GM23338 (cell line): ENCODE data around the gene FAM81B. TPM values are rescaled to one million over a fixed set of nuclear protein-coding genes. Genes with fewer than 3 reads are reported as not detected.

Experiments
- ATAC-seq: fragments of 200-7000 bp; cut with Tn5 transposase; 3 replicates; pipeline ENCODE4 v1.9.1; 2020
- DNase-seq: peaks from one replicate; pipeline ENCODE4 v3.0.0-alpha.2; 2015; ENCODE audit warnings: low spot score
- H2AFZ ChIP-seq: fragments of 200-600 bp; sonication (generic); 2 replicates; pipeline ENCODE4 v1.8.0; 2016; ENCODE audit warnings: antibody characterized with exemption, mild to moderate bottlenecking, moderate library complexity
- H3F3A ChIP-seq: fragments of 200-600 bp; sonication (generic); replicated peaks from 2 replicates; pipeline ENCODE4 v1.8.0; 2017; ENCODE audit warnings: antibody characterized with exemption, mixed run types, low read depth
- H3K27ac ChIP-seq: fragments of 200-600 bp; sonication (generic); 2 replicates; pipeline ENCODE4 v1.6.1; 2016; ENCODE audit warnings: low read depth
- H3K27me3 ChIP-seq: fragments of 200-600 bp; sonication (generic); 2 replicates; pipeline ENCODE4 v1.8.0; 2016; ENCODE audit warnings: mild to moderate bottlenecking, mixed run types, moderate library complexity; ENCODE audit not compliant: insufficient read depth
- H3K36me3 ChIP-seq: fragments of 200-600 bp; sonication (generic); 2 replicates; pipeline ENCODE4 v1.8.0; 2016; ENCODE audit warnings: mild to moderate bottlenecking; ENCODE audit not compliant: insufficient read depth
- H3K4me1 ChIP-seq: fragments of 200-600 bp; sonication (generic); 2 replicates; pipeline ENCODE4 v1.8.0; 2016; ENCODE audit warnings: mild to moderate bottlenecking, moderate library complexity; ENCODE audit not compliant: insufficient read depth
- H3K4me2 ChIP-seq: fragments of 200-600 bp; sonication (generic); 2 replicates; pipeline ENCODE4 v1.7.1; 2017; ENCODE audit warnings: mixed run types
- H3K4me3 ChIP-seq: fragments of 200-600 bp; sonication (generic); 2 replicates; pipeline ENCODE4 v1.6.1; 2016; ENCODE audit warnings: mixed run types
- H3K79me2 ChIP-seq: fragments of 200-600 bp; sonication (generic); replicated peaks from 2 replicates; pipeline ENCODE4 v1.8.0; 2017; ENCODE audit warnings: mild to moderate bottlenecking; ENCODE audit not compliant: insufficient read depth
- H3K9me2 ChIP-seq: fragments of 200-600 bp; sonication (generic); 2 replicates; pipeline ENCODE4 v1.8.0; 2017; ENCODE audit not compliant: insufficient read depth
- H4K20me1 ChIP-seq: fragments of 200-600 bp; sonication (generic); replicated peaks from 2 replicates; pipeline ENCODE4 v1.8.0; 2017; ENCODE audit warnings: mild to moderate bottlenecking; ENCODE audit not compliant: insufficient read depth
- H3K27ac Mint-ChIP-seq: 2 replicates; pipeline ENCODE4 v1.8.0; 2020; ENCODE audit warnings: inconsistent platforms, mild to moderate bottlenecking, moderate library complexity, mixed read lengths
- H3K27me3 Mint-ChIP-seq: 3 replicates; pipeline ENCODE4 v1.8.0; 2022; ENCODE audit warnings: low read depth, mild to moderate bottlenecking, moderate library complexity, mixed read lengths, inconsistent platforms; ENCODE audit not compliant: insufficient read depth, poor library complexity
- H3K36me3 Mint-ChIP-seq: 3 replicates; pipeline ENCODE4 v1.8.0; 2021; ENCODE audit warnings: low read depth, mild to moderate bottlenecking, inconsistent platforms, moderate library complexity, mixed read lengths
- H3K4me1 Mint-ChIP-seq: 3 replicates; pipeline ENCODE4 v1.8.0; 2020; ENCODE audit warnings: mild to moderate bottlenecking, inconsistent platforms, mixed read lengths
- H3K4me3 Mint-ChIP-seq: 3 replicates; pipeline ENCODE4 v1.8.0; 2021; ENCODE audit warnings: moderate library complexity, mild to moderate bottlenecking, inconsistent platforms, mixed read lengths
- H3K9me3 Mint-ChIP-seq: 3 replicates; pipeline ENCODE4 v1.8.0; 2020; ENCODE audit warnings: moderate library complexity, mild to moderate bottlenecking, inconsistent platforms, mixed read lengths
- CREB1 ChIP-seq: fragments of 250-450 bp; sonication (Bioruptor Pico); IDR thresholded peaks from 2 replicates; pipeline ENCODE4 v1.5.0; 2020; ENCODE audit warnings: low read depth, mild to moderate bottlenecking, moderate library complexity
- CTCF ChIP-seq, 2 experiments: fragments of 200-600 bp in 1 of 2; sonication (generic) in 1 of 2; conservative IDR thresholded peaks; 2 replicates each; pipeline versions ENCODE4 v1.5.1 to v1.6.1; 2016 to 2017; ENCODE audit warnings: antibody characterized with exemption in 2 of 2, low read depth in 2 of 2, mild to moderate bottlenecking in 2 of 2, moderate library complexity in 1 of 2
- EZH2 ChIP-seq: fragments of 200-600 bp; sonication (generic); IDR thresholded peaks from one replicate; pipeline ENCODE4 v1.8.0; 2017; ENCODE audit warnings: antibody characterized with exemption, mild to moderate bottlenecking, low read depth; ENCODE audit not compliant: unreplicated experiment
- EZH2phosphoT487 ChIP-seq: fragments of 200-600 bp; sonication (generic); IDR thresholded peaks from one replicate; pipeline ENCODE4 v1.8.1; 2018; ENCODE audit warnings: antibody characterized with exemption; ENCODE audit not compliant: unreplicated experiment
- JUNB ChIP-seq: IDR thresholded peaks from one replicate; pipeline ENCODE4 v1.6.1; 2016; ENCODE audit warnings: antibody characterized with exemption; ENCODE audit not compliant: unreplicated experiment
- POLR2AphosphoS5 ChIP-seq: IDR thresholded peaks from 2 replicates; pipeline ENCODE4 v1.6.1; 2016; ENCODE audit warnings: antibody characterized with exemption, low read depth
- STAT1 ChIP-seq: IDR thresholded peaks from one replicate; pipeline ENCODE4 v1.6.1; 2016; ENCODE audit warnings: antibody characterized with exemption; ENCODE audit not compliant: unreplicated experiment
- ZNF114 ChIP-seq: fragments of 250-450 bp; sonication (Bioruptor Pico); IDR thresholded peaks from 2 replicates; pipeline ENCODE4 v1.5.0; 2020; ENCODE audit warnings: mild to moderate bottlenecking, moderate library complexity
- ZNF331 ChIP-seq: fragments of 250-450 bp; sonication (Bioruptor Pico); IDR thresholded peaks from 2 replicates; pipeline ENCODE4 v1.5.0; 2020; ENCODE audit warnings: low read depth, mild to moderate bottlenecking, moderate library complexity
- polyA plus RNA-seq: library from polyadenylated mRNA; unstranded; fragments of >200 nt; fragmentation: Nextera tagmentation; extraction: Ambion mirVana; gene quantifications from 2 replicates; pipeline ENCODE4 v1.2.1, GENCODE V29; 2016
- total RNA-seq: library from RNA; depleted of rRNA; stranded (reverse); fragments of >200 nt; shearing (Covaris generic); gene quantifications from 2 replicates; pipeline ENCODE4 v1.2.3, GENCODE V29; 2014
- TF ChIP-seq, protein P1 (sequence below): IDR thresholded peaks from one replicate; pipeline ENCODE4 v1.6.1; 2018; ENCODE audit warnings: antibody characterized with exemption; ENCODE audit not compliant: unreplicated experiment
- TF ChIP-seq, protein P2 (sequence below): IDR thresholded peaks from 2 replicates; pipeline ENCODE4 v1.6.1; 2016; ENCODE audit warnings: antibody characterized with exemption

Gene FAM81B
- total and polyA plus RNA-seq, 2 experiments from 2014 or later = 0.40 TPM; not detected in 1

DNA sequence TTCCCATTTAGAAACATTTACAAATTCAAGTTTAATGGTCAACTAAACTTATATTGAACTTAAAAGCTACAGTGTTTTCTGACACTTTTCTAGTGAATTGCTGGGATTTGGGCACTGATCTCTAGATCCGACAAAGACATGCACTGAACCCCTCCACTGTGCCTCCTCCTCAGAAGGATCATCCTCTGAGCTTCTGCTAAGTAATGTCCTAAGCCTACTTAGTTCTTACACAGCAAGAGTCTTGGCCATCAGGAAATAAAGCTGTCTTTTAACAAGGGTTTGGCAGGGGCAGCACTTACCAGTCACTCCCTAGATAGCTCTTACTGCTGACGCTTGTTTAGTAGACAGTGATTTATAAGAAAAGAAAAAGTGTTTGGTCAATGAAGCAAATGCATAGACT lies 50.5 kb downstream of the FAM81B start:
- ATAC-seq (no peak), DNase-seq (no peak)
- Mint-ChIP-seq H3K4me1 (peaks cover 40% of the 10 kb centered on the region), H3K27me3 (no peaks in the 10 kb centered on the region), H3K4me3 (no peak overlapping the region), H3K27ac (no peak overlapping the region), H3K36me3 (no peaks in the 10 kb centered on the region), H3K9me3 (no peaks in the 10 kb centered on the region)
- Histone ChIP-seq H3K4me3 (no peak overlapping the region), H3F3A (no peaks in the 10 kb centered on the region), H3K4me2 (peak overlapping the region; percentile 35; the same call in 1 of the 2 replicates), H3K36me3 (no peaks in the 10 kb centered on the region), H2AFZ (no peak overlapping the region), H3K27ac (no peak overlapping the region), H4K20me1 (no peaks in the 10 kb centered on the region), H3K9me2 (no peaks in the 10 kb centered on the region), H3K4me1 (peaks cover 40% of the 10 kb centered on the region), H3K27me3 (no peaks in the 10 kb centered on the region), H3K79me2 (no peaks in the 10 kb centered on the region)
- TF ChIP-seq EZH2phosphoT487 = no peak
- TF ChIP-seq POLR2AphosphoS5 = no peak
- TF ChIP-seq EZH2 = no peak
- TF ChIP-seq CREB1 (CRISPR knock-in tag) = no peak
- no peak for TF ChIP-seq CTCF (conservative IDR thresholded peaks at IDR 0.05; ENCODE audit: low read depth in 2 of 2)
- TF ChIP-seq, protein P1, sequence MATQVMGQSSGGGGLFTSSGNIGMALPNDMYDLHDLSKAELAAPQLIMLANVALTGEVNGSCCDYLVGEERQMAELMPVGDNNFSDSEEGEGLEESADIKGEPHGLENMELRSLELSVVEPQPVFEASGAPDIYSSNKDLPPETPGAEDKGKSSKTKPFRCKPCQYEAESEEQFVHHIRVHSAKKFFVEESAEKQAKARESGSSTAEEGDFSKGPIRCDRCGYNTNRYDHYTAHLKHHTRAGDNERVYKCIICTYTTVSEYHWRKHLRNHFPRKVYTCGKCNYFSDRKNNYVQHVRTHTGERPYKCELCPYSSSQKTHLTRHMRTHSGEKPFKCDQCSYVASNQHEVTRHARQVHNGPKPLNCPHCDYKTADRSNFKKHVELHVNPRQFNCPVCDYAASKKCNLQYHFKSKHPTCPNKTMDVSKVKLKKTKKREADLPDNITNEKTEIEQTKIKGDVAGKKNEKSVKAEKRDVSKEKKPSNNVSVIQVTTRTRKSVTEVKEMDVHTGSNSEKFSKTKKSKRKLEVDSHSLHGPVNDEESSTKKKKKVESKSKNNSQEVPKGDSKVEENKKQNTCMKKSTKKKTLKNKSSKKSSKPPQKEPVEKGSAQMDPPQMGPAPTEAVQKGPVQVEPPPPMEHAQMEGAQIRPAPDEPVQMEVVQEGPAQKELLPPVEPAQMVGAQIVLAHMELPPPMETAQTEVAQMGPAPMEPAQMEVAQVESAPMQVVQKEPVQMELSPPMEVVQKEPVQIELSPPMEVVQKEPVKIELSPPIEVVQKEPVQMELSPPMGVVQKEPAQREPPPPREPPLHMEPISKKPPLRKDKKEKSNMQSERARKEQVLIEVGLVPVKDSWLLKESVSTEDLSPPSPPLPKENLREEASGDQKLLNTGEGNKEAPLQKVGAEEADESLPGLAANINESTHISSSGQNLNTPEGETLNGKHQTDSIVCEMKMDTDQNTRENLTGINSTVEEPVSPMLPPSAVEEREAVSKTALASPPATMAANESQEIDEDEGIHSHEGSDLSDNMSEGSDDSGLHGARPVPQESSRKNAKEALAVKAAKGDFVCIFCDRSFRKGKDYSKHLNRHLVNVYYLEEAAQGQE = no peak
- TF ChIP-seq ZNF331 (CRISPR knock-in tag) = no peak
- TF ChIP-seq ZNF114 = no peak
- TF ChIP-seq JUNB = no peak
- no peak for TF ChIP-seq STAT1
- TF ChIP-seq, protein P2, sequence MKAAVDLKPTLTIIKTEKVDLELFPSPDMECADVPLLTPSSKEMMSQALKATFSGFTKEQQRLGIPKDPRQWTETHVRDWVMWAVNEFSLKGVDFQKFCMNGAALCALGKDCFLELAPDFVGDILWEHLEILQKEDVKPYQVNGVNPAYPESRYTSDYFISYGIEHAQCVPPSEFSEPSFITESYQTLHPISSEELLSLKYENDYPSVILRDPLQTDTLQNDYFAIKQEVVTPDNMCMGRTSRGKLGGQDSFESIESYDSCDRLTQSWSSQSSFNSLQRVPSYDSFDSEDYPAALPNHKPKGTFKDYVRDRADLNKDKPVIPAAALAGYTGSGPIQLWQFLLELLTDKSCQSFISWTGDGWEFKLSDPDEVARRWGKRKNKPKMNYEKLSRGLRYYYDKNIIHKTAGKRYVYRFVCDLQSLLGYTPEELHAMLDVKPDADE = no peak
